K562 (cell line): ENCODE results near the gene ECM2. TPM values are rescaled to one million over a fixed set of nuclear protein-coding genes. Genes with fewer than 3 reads are reported as not detected.

ENCODE experiments used
- ATAC-seq: fragments of 200-7000 bp; cut with Tn5 transposase; 3 replicates; pipeline ENCODE4 v1.9.1; 2020; ENCODE audit warnings: moderate library complexity
- BruUV-seq: library from RNA; stranded (reverse); fragments of 400-500 nt; replicated peaks from 2 replicates; lab custom pipeline; 2021; lab: Mats Ljungman, UMichigan
- CTCF ChIA-PET: fragments of 300-600 bp; formaldehyde crosslinking; extraction: SDS; loops from one replicate; lab custom pipeline; 2021; ENCODE audit warnings: low intra/inter-chr PET ratio; lab: Yijun Ruan, JAX
- POLR2A ChIA-PET: fragments of 300-600, 350-650 bp; sonication (Branson Sonifier 250); formaldehyde crosslinking; extraction: SDS; loops from one replicate; lab custom pipeline; 2021; ENCODE audit warnings: antibody characterized with exemption, inconsistent platforms; lab: Yijun Ruan, JAX
- DNase-seq, 4 experiments: peaks; one replicate each; pipeline versions ENCODE4 v3.0.0 to v3.0.0-alpha.2; 2011 to 2018; ENCODE audit warnings: low spot score in 3 of 4, mixed read lengths in 3 of 4; ENCODE audit errors: extremely low read depth in 1 of 4
- FAIRE-seq: peaks from 2 replicates; lab custom pipeline; 2011; peaks lifted over from hg19 to GRCh38; lab: Jason Lieb, UNC
- H2AFZ ChIP-seq: 2 replicates; pipeline ENCODE4 v1.6.0; 2011; ENCODE audit warnings: low read depth, low read length, control low read depth, inconsistent platforms
- H3K27ac ChIP-seq: fragments of 200-600 bp; 3 replicates; pipeline ENCODE4 v1.8.0; 2011; ENCODE audit warnings: low read depth, mild to moderate bottlenecking, control low read depth, inconsistent platforms, low read length, moderate library complexity, mixed read lengths; ENCODE audit errors: extremely low read depth
- H3K27me3 ChIP-seq, 2 experiments: fragments of 300-600 bp in 1 of 2; 2 replicates in 1 of 2; 3 replicates in 1 of 2; pipeline versions ENCODE4 v1.6.0 to v1.8.0; 2011; ENCODE audit warnings: inconsistent platforms in 2 of 2, low read length in 2 of 2, mild to moderate bottlenecking in 1 of 2, mixed read lengths in 1 of 2, moderate library complexity in 1 of 2; ENCODE audit not compliant: control insufficient read depth in 2 of 2, insufficient read depth in 2 of 2
- H3K36me3 ChIP-seq: fragments of 300-600 bp; 3 replicates; pipeline ENCODE4 v1.8.0; 2011; ENCODE audit warnings: mild to moderate bottlenecking, low read length, inconsistent platforms; ENCODE audit not compliant: control insufficient read depth, insufficient read depth
- H3K4me1 ChIP-seq, 2 experiments: fragments of 200-600 bp in 1 of 2; replicated peaks in 1 of 2; 2 replicates in 1 of 2; 3 replicates in 1 of 2; pipeline versions ENCODE4 v1.5.1 to v1.8.0; 2011; ENCODE audit warnings: inconsistent platforms in 2 of 2, low read length in 2 of 2, mild to moderate bottlenecking in 1 of 2, mixed read lengths in 1 of 2, moderate library complexity in 1 of 2; ENCODE audit not compliant: control insufficient read depth in 2 of 2, insufficient read depth in 2 of 2
- H3K4me2 ChIP-seq: 2 replicates; pipeline ENCODE4 v1.6.1; 2011; ENCODE audit warnings: low read length, control low read depth, inconsistent platforms, mixed read lengths; ENCODE audit not compliant: insufficient read depth
- H3K4me3 ChIP-seq: fragments of 200-600 bp; sonication (generic), shearing (Covaris generic); 2 replicates; pipeline ENCODE4 v1.5.1; 2016; ENCODE audit warnings: control low read depth, inconsistent platforms
- H3K79me2 ChIP-seq: fragments of 200-600 bp; 3 replicates; pipeline ENCODE4 v1.8.0; 2011; ENCODE audit warnings: low read length, inconsistent platforms; ENCODE audit not compliant: control insufficient read depth, insufficient read depth
- H3K9ac ChIP-seq, 2 experiments: 2 replicates each; pipeline versions ENCODE4 v1.6.0 to v1.6.1; 2011; ENCODE audit warnings: low read depth in 2 of 2, low read length in 2 of 2, control low read depth in 1 of 2, inconsistent platforms in 1 of 2, mild to moderate bottlenecking in 1 of 2, mixed read lengths in 1 of 2; ENCODE audit not compliant: insufficient read depth in 1 of 2
- H3K9me1 ChIP-seq: one replicate; pipeline ENCODE4 v1.6.0; 2011; ENCODE audit warnings: inconsistent platforms, mild to moderate bottlenecking, low read length, moderate library complexity; ENCODE audit not compliant: control insufficient read depth, insufficient read depth
- H3K9me3 ChIP-seq: replicated peaks from 2 replicates; pipeline ENCODE4 v1.5.1; 2011; ENCODE audit warnings: low read depth, low read length, inconsistent platforms; ENCODE audit not compliant: control insufficient read depth, insufficient read depth
- H4K20me1 ChIP-seq: replicated peaks from 2 replicates; pipeline ENCODE4 v1.6.1; 2011; ENCODE audit warnings: low read length, inconsistent platforms, mixed read lengths; ENCODE audit not compliant: control insufficient read depth, insufficient read depth
- BMI1 ChIP-seq: fragments of 150-350 bp; IDR thresholded peaks from 2 replicates; pipeline ENCODE4 v1.6.1; 2014; ENCODE audit warnings: low read length
- CBFA2T3 ChIP-seq: fragments of 450-650 bp; IDR thresholded peaks from 2 replicates; pipeline ENCODE4 v1.6.1; 2017
- HDAC3 ChIP-seq: fragments of 450-650 bp; IDR thresholded peaks from 2 replicates; pipeline ENCODE4 v1.6.1; 2018; ENCODE audit warnings: borderline replicate concordance, mild to moderate bottlenecking, moderate library complexity; ENCODE audit not compliant: partially characterized antibody
- KLF1 ChIP-seq: fragments of 450-650 bp; IDR thresholded peaks from 2 replicates; pipeline ENCODE4 v1.6.1; 2016; ENCODE audit warnings: missing genetic modification characterization, missing compliant biosample characterization
- OTX1 ChIP-seq: fragments of 450-650 bp; formaldehyde crosslinking; IDR thresholded peaks from 2 replicates; pipeline ENCODE4 v1.4.0; 2022; ENCODE audit warnings: mild to moderate bottlenecking
- PTTG1 ChIP-seq: fragments of 450-650 bp; IDR thresholded peaks from 2 replicates; pipeline ENCODE4 v1.6.1; 2016; ENCODE audit warnings: low read depth, mild to moderate bottlenecking, missing genetic modification characterization, missing compliant biosample characterization
- SPI1 ChIP-seq: IDR thresholded peaks from 2 replicates; pipeline ENCODE4 v1.6.1; 2011; ENCODE audit warnings: low read depth, low read length, control low read depth, borderline replicate concordance
- WGBS: fragments of 100-300 bp; shearing (Covaris generic); methylation state at CpG from one replicate; pipeline ENCODE4 v1.1.6; 2016; ENCODE audit warnings: low coverage, mixed read lengths; ENCODE audit not compliant: insufficient coverage; ENCODE audit errors: missing lambda C conversion rate; 5-methylcytosine and 5-hydroxymethylcytosine counted together
- in situ Hi-C: fragments of 300-500 bp; cut with MboI; formaldehyde crosslinking; loops from 4 replicates; pipeline ENCODE4 v1.15.0; 2018; ENCODE audit warnings: inconsistent platforms, mixed read lengths
- intact Hi-C: fragments of 100-400 bp; cut with micrococcal nuclease; formaldehyde crosslinking; loops from 2 replicates; pipeline ENCODE4 v1.14.2; 2022
- polyA plus RNA-seq, 8 experiments: library from polyadenylated mRNA; depleted of rRNA in 4 of 8; stranded (reverse) in 5 of 8; unstranded in 3 of 8; fragments of >200 nt; fragmentation: Nextera tagmentation in 2 of 8; fragmentation: Illumina TruSeq in 1 of 8; extraction: Ambion mirVana in 2 of 8; extraction: Trizol in 1 of 8; gene quantifications; 2 replicates each; pipeline versions ENCODE4 v1.2.1 to v1.2.3, GENCODE V29; 2011 to 2014; ENCODE audit warnings: inconsistent platforms in 1 of 8, missing spikeins in 1 of 8
- total RNA-seq, 7 experiments: library from RNA; depleted of rRNA in 6 of 7; stranded (reverse); fragments of >200 nt in 6 of 7; fragmentation: Illumina TruSeq in 2 of 7; extraction: Trizol in 2 of 7; gene quantifications; 2 replicates each; pipeline versions ENCODE4 v1.2.1 to v1.2.3, GENCODE V29; 2011 to 2021; ENCODE audit warnings: low replicate concordance in 1 of 7

The ECM2 gene
- total and polyA plus RNA-seq, 9 of the 15 experiments (the other 6 are each of a cell fraction or from before 2014, with no cell fraction given) = 0.03 to 0.07 TPM; not detected in 7

- H4K20me1 ChIP-seq = no peaks in the 10 kb centered on the region
- no peak overlapping the region for H3K4me3 ChIP-seq
- H3K4me2 ChIP-seq = no peak overlapping the region
- no peaks in the 10 kb centered on the region for H3K9me3 ChIP-seq
- no TSS peak for BruUV-seq
- H3K27ac ChIP-seq = no peak overlapping the region
- ChIA-PET POLR2A (no interaction called here), CTCF (interaction anchor here (1.4 kb wide), 1 partner anchor 128 kb away, joined by 6 read pairs; no protein-coding TSS in a partner anchor)
- H3K36me3 ChIP-seq = no peaks in the 10 kb centered on the region
- in situ Hi-C loops (no loop called here), intact Hi-C loops (loop anchor here (1.0 kb wide), 1 partner anchor 127 kb away; no protein-coding TSS in a partner anchor)
- DNase-seq (no peak), ATAC-seq (no peak), FAIRE-seq (no peak)
- no peak overlapping the region for H3K9ac ChIP-seq
- 46% methylated on average over 4 of the region's 4 CpGs for WGBS
- H3K79me2 ChIP-seq = no peaks in the 10 kb centered on the region
- H3K4me1 ChIP-seq = peaks cover 8 to 19% of the 10 kb centered on the region in 2 experiments
- no peaks in the 10 kb centered on the region for H3K27me3 ChIP-seq
- TF ChIP-seq PTTG1 (tag) = no peak
- 0 out of 2 replicates have a peak, but pooled peaks have one; percentile 19 for TF ChIP-seq SPI1
- TF ChIP-seq OTX1 = no peak
- TF ChIP-seq BMI1 = no peak
- TF ChIP-seq CBFA2T3 = no peak
- no peak for TF ChIP-seq HDAC3
- TF ChIP-seq KLF1 = no peak
- H3K9me1 ChIP-seq = no peaks in the 10 kb centered on the region
- H2AFZ ChIP-seq = no peak overlapping the region
Observed at GRCh38 chr9:92507496-92507895, 28.3 kb downstream of the ECM2 start.
